ENCODE data around the gene FBXL19.

Gene FBXL19

GRCh38 chr16:30907064-30907463 is 16.3 kb upstream of the FBXL19 start:
- ChIA-PET CTCF (interaction anchor here (1.3 to 3.5 kb wide), 3 partner anchors 9 to 63 kb away, joined by 4 to 14 read pairs (median 6); no protein-coding TSS in a partner anchor), POLR2A (no interaction called here)

GRCh38 chr16:30910427-30911029 is 12.8 kb upstream of the FBXL19 start:
- H3K9me3 ChIP-seq (ENCODE audit: control insufficient read depth, insufficient read depth, low read depth, low read length), result no peaks in the 10 kb centered on the region
- no peaks in the 10 kb centered on the region for H3K4me1 ChIP-seq (ENCODE audit: control insufficient read depth, insufficient read depth, low read length)
- POLR2A ChIA-PET, result no interaction called here
- no peak overlapping the region for H3K4me3 ChIP-seq (ENCODE audit: low read depth, low read length)
- no peaks in the 10 kb centered on the region for H3K36me3 ChIP-seq (ENCODE audit: control insufficient read depth in 2 of 2, insufficient read depth in 1 of 2, low read length in 2 of 2)
- H3K27ac ChIP-seq (ENCODE audit: extremely low read depth, low read depth, low read length), result no peak overlapping the region
- CTCF ChIA-PET, result interaction anchor here (0.7 kb wide), 1 partner anchor 461 kb away, joined by 3 read pairs; no protein-coding TSS in a partner anchor
- TF ChIP-seq ZNF23 (tag by site-specific recombination; IDR thresholded peaks at IDR 0.05; ENCODE audit: borderline replicate concordance) (no peak), ZNF518A (tag by site-specific recombination; conservative IDR thresholded peaks at IDR 0.05; ENCODE audit: low read depth) (no peak), ZNF600 (tag by site-specific recombination; IDR thresholded peaks at IDR 0.05) (0 out of 2 replicates have a peak, but pooled peaks have one; percentile 25), ZFP69B (tag by site-specific recombination; IDR thresholded peaks at IDR 0.05) (no peak), ZSCAN4 (tag by site-specific recombination; IDR thresholded peaks at IDR 0.05) (peak; percentile 65; the same call in 1 of the 2 replicates), ZNF776 (tag by site-specific recombination; IDR thresholded peaks at IDR 0.05; ENCODE audit: borderline replicate concordance) (no peak)

More at GRCh38 chr16:30907064-30907463, 16.3 kb upstream of the FBXL19 start:
- Histone ChIP-seq H3K36me3 (ENCODE audit: control insufficient read depth in 2 of 2, insufficient read depth in 1 of 2, low read length in 2 of 2) (no peaks in the 10 kb centered on the region), H3K27ac (ENCODE audit: extremely low read depth, low read depth, low read length) (no peak overlapping the region), H3K4me1 (ENCODE audit: control insufficient read depth, insufficient read depth, low read length) (no peaks in the 10 kb centered on the region), H3K9me3 (ENCODE audit: control insufficient read depth, insufficient read depth, low read depth, low read length) (no peaks in the 10 kb centered on the region), H3K4me3 (ENCODE audit: low read depth, low read length) (no peak overlapping the region)
- TF ChIP-seq HOXD13 (CRISPR knock-in tag; IDR thresholded peaks at IDR 0.05; ENCODE audit: borderline replicate concordance), result no peak
- TF ChIP-seq OSR2 (tag by site-specific recombination; IDR thresholded peaks at IDR 0.05), result no peak
- no peak for TF ChIP-seq ZNF140 (tag by site-specific recombination; IDR thresholded peaks at IDR 0.05)
- TF ChIP-seq ELK4 (IDR thresholded peaks at IDR 0.05; ENCODE audit: borderline replicate concordance, low read depth, low read length), result no peak
- TF ChIP-seq ZNF341 (tag by site-specific recombination; IDR thresholded peaks at IDR 0.05; ENCODE audit: low read depth), result no peak
- no peak for TF ChIP-seq ZNF175 (tag by site-specific recombination; IDR thresholded peaks at IDR 0.05)
- TF ChIP-seq ZNF626 (tag by site-specific recombination; IDR thresholded peaks at IDR 0.05), result no peak
- TF ChIP-seq FEZF1 (tag by site-specific recombination; IDR thresholded peaks at IDR 0.05), result no peak
- no peak for TF ChIP-seq KLF7 (tag by site-specific recombination; IDR thresholded peaks at IDR 0.05; ENCODE audit: borderline replicate concordance)
- no peak for TF ChIP-seq KLF9 (tag by site-specific recombination; IDR thresholded peaks at IDR 0.05; ENCODE audit: low read depth)
- TF ChIP-seq SP3 (tag by site-specific recombination; IDR thresholded peaks at IDR 0.05), result no peak
- TF ChIP-seq ZNF146 (tag by site-specific recombination; IDR thresholded peaks at IDR 0.05), result no peak
- no peak for TF ChIP-seq ZNF768 (tag by site-specific recombination; IDR thresholded peaks at IDR 0.05)
- no peak for TF ChIP-seq ZNF239 (tag by site-specific recombination; IDR thresholded peaks at IDR 0.05)
- TF ChIP-seq ATF2 (tag by site-specific recombination; IDR thresholded peaks at IDR 0.05; ENCODE audit: low read depth), result no peak
- TF ChIP-seq REST (tag by site-specific recombination; IDR thresholded peaks at IDR 0.05), result no peak
- TF ChIP-seq OVOL3 (tag by site-specific recombination; IDR thresholded peaks at IDR 0.05), result no peak
- TF ChIP-seq KLF10 (tag by site-specific recombination; IDR thresholded peaks at IDR 0.05), result no peak
